GM12891 (cell line): ENCODE results near the gene TMEM37.

ENCODE experiments used
- PAX5 ChIP-seq: IDR thresholded peaks from 2 replicates; pipeline ENCODE4 v1.6.1; 2011; ENCODE audit warnings: low read length, moderate library complexity, mild to moderate bottlenecking; ENCODE audit not compliant: insufficient read depth, severe bottlenecking
- POLR2A ChIP-seq: IDR thresholded peaks from 2 replicates; pipeline ENCODE4 v1.6.1; 2011; ENCODE audit warnings: low read depth, low read length, control low read depth
- POLR2AphosphoS5 ChIP-seq: IDR thresholded peaks from 2 replicates; pipeline ENCODE4 v1.6.1; 2011; ENCODE audit warnings: low read depth, low read length, control low read depth
- POU2F2 ChIP-seq: IDR thresholded peaks from 2 replicates; pipeline ENCODE4 v1.6.1; 2011; ENCODE audit warnings: low read depth, mild to moderate bottlenecking, control low read depth, low read length, moderate library complexity
- SPI1 ChIP-seq: IDR thresholded peaks from 2 replicates; pipeline ENCODE4 v1.6.1; 2011; ENCODE audit warnings: low read depth, low read length, control low read depth
- TAF1 ChIP-seq: IDR thresholded peaks from 2 replicates; pipeline ENCODE4 v1.6.1; 2011; ENCODE audit warnings: low read depth, low read length, control low read depth

DNA sequence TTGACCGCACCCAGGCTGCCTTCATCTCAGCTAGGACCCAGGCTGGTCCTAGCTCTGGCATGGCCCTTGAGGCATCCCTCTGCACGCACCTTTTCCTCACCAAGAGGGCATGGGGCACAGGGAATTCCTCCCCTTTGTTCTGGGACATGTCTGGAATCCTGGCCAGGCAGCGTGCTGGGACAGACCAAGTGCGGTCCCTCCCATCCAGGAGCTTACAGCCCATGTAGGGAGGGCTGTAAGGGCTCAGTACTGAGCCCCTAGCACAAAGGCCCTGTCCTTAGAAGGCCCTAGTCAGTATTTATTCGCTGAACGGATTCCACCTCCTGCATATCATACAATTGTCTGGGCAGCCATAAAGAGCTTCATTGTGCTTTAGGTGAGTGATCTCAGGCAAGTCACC, 3.0 kb downstream of the TMEM37 start:
- TF ChIP-seq POU2F2 (no peak), POLR2A (no peak), POLR2AphosphoS5 (no peak), SPI1 (no peak), TAF1 (no peak), PAX5 (no peak)
